Stimulated activated CD4-positive, alpha-beta T cell treated with anti-CD3 and anti-CD28 coated beads, TNF-alpha, amount 100 ng/mL, for 1 hour (primary cell): ENCODE data around the gene WNK1.
"Not testable (repeated sequence)": the region's sequence is repeated elsewhere in the genome, so short reads cannot be mapped to it uniquely, and the experiment has no call there.

Experiments
- DNase-seq, 3 donors: peaks; one replicate each; pipeline ENCODE4 v3.0.0-alpha.2; 2020; ENCODE audit warnings: low read depth in 3 of 3, low spot score in 1 of 3

The WNK1 gene

GRCh38 chr12:810671-811415 lies 58.5 kb downstream of the WNK1 start:
- DNase-seq = no peak

- no peak for DNase-seq
Measured at GRCh38 chr12:812950-813349, 60.6 kb downstream of the WNK1 start.

GRCh38 chr12:817456-817855 lies 65.1 kb downstream of the WNK1 start:
- not testable (repeated sequence) for DNase-seq

GRCh38 chr12:817941-818600 lies 65.7 kb downstream of the WNK1 start:
- DNase-seq = no peak

- no peak for DNase-seq
Measured at GRCh38 chr12:818733-819132, 66.4 kb downstream of the WNK1 start.

GRCh38 chr12:820336-820735 lies 68.0 kb downstream of the WNK1 start:
- no peak for DNase-seq

GRCh38 chr12:823028-823698 lies 70.8 kb downstream of the WNK1 start:
- DNase-seq = no peak

- no peak for DNase-seq
Measured at GRCh38 chr12:826331-826730, 74.0 kb downstream of the WNK1 start.

- DNase-seq = no peak
Measured at GRCh38 chr12:828726-829395, 76.5 kb downstream of the WNK1 start.

- no peak for DNase-seq
Measured at GRCh38 chr12:830111-830867, 77.9 kb downstream of the WNK1 start.

GRCh38 chr12:835754-836518 lies 83.6 kb downstream of the WNK1 start:
- DNase-seq = no peak

GRCh38 chr12:836952-837351 lies 84.6 kb downstream of the WNK1 start:
- DNase-seq = no peak

GRCh38 chr12:837548-837947 lies 85.2 kb downstream of the WNK1 start:
- no peak for DNase-seq

GRCh38 chr12:843609-844008 lies 91.2 kb downstream of the WNK1 start:
- no peak for DNase-seq

GRCh38 chr12:846421-846820 lies 94.0 kb downstream of the WNK1 start:
- DNase-seq = no peak

- no peak for DNase-seq
Measured at GRCh38 chr12:848173-848865, 95.9 kb downstream of the WNK1 start.

- no peak for DNase-seq
Measured at GRCh38 chr12:848882-849527, 96.6 kb downstream of the WNK1 start.

GRCh38 chr12:849733-850437 lies 97.5 kb downstream of the WNK1 start:
- DNase-seq = not testable (repeated sequence)

- no peak for DNase-seq
Measured at GRCh38 chr12:851343-851742, 99.0 kb downstream of the WNK1 start.
